Spleen (tissue), 11 donors: Measurements from ENCODE around the gene TMEM88. TPM values are rescaled to one million over a fixed set of nuclear protein-coding genes. Genes with fewer than 3 reads are reported as not detected.

Experiments used
- DNase-seq: peaks from one replicate; pipeline ENCODE4 v3.0.0-alpha.2; 2020
- H3K27ac ChIP-seq, 8 donors: fragments of 200-600 bp; sonication (generic) in 7 of 8; 1 replicate in 4 of 8; 2 replicates in 4 of 8; pipeline versions ENCODE4 v1.5.0 to v1.8.0; 2016 to 2021; ENCODE audit warnings: inconsistent platforms in 4 of 8, mild to moderate bottlenecking in 4 of 8, moderate library complexity in 1 of 8
- H3K27me3 ChIP-seq, 7 donors: fragments of 200-600 bp; sonication (generic) in 6 of 7; replicated peaks in 1 of 7; 1 replicate in 4 of 7; 2 replicates in 3 of 7; pipeline versions ENCODE4 v1.5.0 to v1.8.0; 2016 to 2021; ENCODE audit warnings: inconsistent platforms in 3 of 7, mild to moderate bottlenecking in 1 of 7
- H3K36me3 ChIP-seq, 6 donors: fragments of 200-600 bp; sonication (generic) in 5 of 6; 1 replicate in 4 of 6; 2 replicates in 2 of 6; pipeline versions ENCODE4 v1.5.0 to v1.8.0; 2016 to 2021; ENCODE audit warnings: inconsistent platforms in 2 of 6
- H3K4me1 ChIP-seq, 6 donors: fragments of 200-600 bp; sonication (generic) in 5 of 6; 1 replicate in 3 of 6; 2 replicates in 3 of 6; pipeline versions ENCODE4 v1.5.0 to v1.8.0; 2016 to 2021; ENCODE audit warnings: inconsistent platforms in 3 of 6
- H3K4me3 ChIP-seq, 8 donors: fragments of 200-600 bp; sonication (generic) in 7 of 8; 1 replicate in 4 of 8; 2 replicates in 4 of 8; pipeline versions ENCODE4 v1.5.0 to v1.8.0; 2016 to 2021; ENCODE audit warnings: inconsistent platforms in 4 of 8, mild to moderate bottlenecking in 4 of 8, moderate library complexity in 2 of 8
- H3K9me3 ChIP-seq, 8 donors: fragments of 200-600 bp; sonication (generic) in 7 of 8; 1 replicate in 4 of 8; 2 replicates in 4 of 8; pipeline versions ENCODE4 v1.5.0 to v1.8.0; 2016 to 2021; ENCODE audit warnings: inconsistent platforms in 4 of 8
- CTCF ChIP-seq, 11 experiments: fragments of 200-600 bp in 7 of 11; fragments of 450-650 bp in 4 of 11; sonication (generic) in 4 of 11; IDR thresholded peaks in 8 of 11; conservative IDR thresholded peaks in 3 of 11; 1 replicate in 7 of 11; 2 replicates in 4 of 11; pipeline versions ENCODE4 v1.4.0 to v1.8.0; 2016 to 2021; ENCODE audit warnings: antibody characterized with exemption in 11 of 11, inconsistent platforms in 4 of 11, mild to moderate bottlenecking in 1 of 11
- POLR2A ChIP-seq, 3 donors: fragments of 450-650 bp; IDR thresholded peaks; one replicate each; pipeline ENCODE4 v1.5.1; 2017; ENCODE audit warnings: antibody characterized with exemption in 3 of 3, mild to moderate bottlenecking in 1 of 3
- POLR2AphosphoS5 ChIP-seq, 3 donors: sonication (generic); formaldehyde crosslinking; IDR thresholded peaks; one replicate each; pipeline ENCODE4 v1.5.1; 2017; ENCODE audit warnings: antibody characterized with exemption in 3 of 3
- WGBS, 5 donors: extraction: QIAGEN DNeasy Blood & Tissue Kit in 3 of 5; methylation state at CpG; one replicate each; pipeline versions ENCODE4 v1.1.5 to v1.1.7; 2013 to 2018; 5-methylcytosine and 5-hydroxymethylcytosine counted together
- intact Hi-C: fragments of 100-400 bp; cut with DNase I; formaldehyde crosslinking; loops from one replicate; pipeline ENCODE4 v1.15.0; 2023; ENCODE audit warnings: low total_unique reads
- polyA plus RNA-seq, 3 donors: library from polyadenylated mRNA; stranded (reverse); fragments of 200-250 nt; gene quantifications; one replicate each; pipeline ENCODE4 v1.2.1, GENCODE V29; 2013
- total RNA-seq, 7 donors: library from RNA; depleted of rRNA in 3 of 7; stranded (reverse); fragments of >200 nt in 3 of 7; fragmentation: NEBNext Ultra II Directional in 4 of 7; extraction: Animal tissue kit (Norgen Biotek cat#: 25700) in 4 of 7; gene quantifications; one replicate each; pipeline versions ENCODE4 v1.1.0 to v1.2.1, GENCODE V29; 2016 to 2021
- donor health status: healthy with polysubstance abuse.
- donor health status: DM: no; HTN: no; CAD: no; lungs with moderate emphysema.
- donor health status: DM: no; HTN: no; CAD: no.
- donor health status: Bipolar disorder and iron deficiency.
- donor health status: healthy.
- donor health status: DM: no; HTN: no; CAD: no.
- donor health status: DM: yes; HTN: yes; CAD: no.

Gene TMEM88
- total and polyA plus RNA-seq, 10 donors = 5.2 to 31.8 (median 14.5) TPM

GRCh38 chr17:7811251-7811650 is 43.6 kb upstream of the TMEM88 start:
- Histone ChIP-seq H3K4me1 (peaks cover 0 to 7% (median 0%) of the 10 kb centered on the region in 6 donors), H3K4me3 (no peak overlapping the region), H3K36me3 (no peaks in the 10 kb centered on the region), H3K9me3 (no peaks in the 10 kb centered on the region), H3K27me3 (peaks cover 0 to 35% (median 0%) of the 10 kb centered on the region in 7 donors), H3K27ac (no peak overlapping the region)
- TF ChIP-seq CTCF (IDR thresholded peaks at IDR 0.05 in 8 of 11, conservative IDR thresholded peaks at IDR 0.05 in 3 of 11) (no peak), POLR2A (IDR thresholded peaks at IDR 0.05) (no peak), POLR2AphosphoS5 (IDR thresholded peaks at IDR 0.05) (no peak)
- 61 to 74% (median 72%) methylated on average over 3 of the region's 3 CpGs for whole genome bisulfite sequencing, 5 donors
- no peak for DNase-seq
- intact Hi-C loops = no loop called here

DNA sequence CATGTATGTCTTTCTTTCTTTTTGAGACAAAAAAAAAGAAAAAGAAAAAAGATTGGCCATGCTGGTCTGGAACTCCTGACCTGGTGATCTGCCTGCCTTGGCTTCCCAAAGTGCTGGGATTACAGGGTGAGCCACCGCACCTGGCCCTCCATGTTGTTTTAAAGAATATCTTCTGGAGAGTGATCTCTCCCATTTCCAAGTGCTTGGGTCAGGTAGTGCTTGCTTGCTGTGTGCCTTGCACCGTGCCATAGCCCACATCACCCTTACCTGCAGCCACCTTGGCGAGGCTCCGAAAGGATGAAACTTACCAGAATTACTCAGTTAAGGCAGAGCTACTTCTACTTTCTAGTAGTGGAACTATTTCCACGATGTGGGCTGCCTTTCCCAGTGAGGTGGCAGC is 39.9 kb upstream of the TMEM88 start:
- Histone ChIP-seq H3K9me3 (no peaks in the 10 kb centered on the region), H3K36me3 (no peaks in the 10 kb centered on the region), H3K27ac (no peak overlapping the region), H3K4me1 (peaks cover 0 to 7% (median 0%) of the 10 kb centered on the region in 6 donors), H3K4me3 (no peak overlapping the region), H3K27me3 (peaks cover 0 to 7% (median 0%) of the 10 kb centered on the region in 7 donors)
- WGBS, 5 donors = 87 to 95% (median 91%) methylated on average over 5 of the region's 5 CpGs
- TF ChIP-seq CTCF (IDR thresholded peaks at IDR 0.05 in 8 of 11, conservative IDR thresholded peaks at IDR 0.05 in 3 of 11) (no peak), POLR2AphosphoS5 (IDR thresholded peaks at IDR 0.05) (no peak), POLR2A (IDR thresholded peaks at IDR 0.05) (no peak)
- intact Hi-C loops = no loop called here
- peak; percentile 14 for DNase-seq

DNA sequence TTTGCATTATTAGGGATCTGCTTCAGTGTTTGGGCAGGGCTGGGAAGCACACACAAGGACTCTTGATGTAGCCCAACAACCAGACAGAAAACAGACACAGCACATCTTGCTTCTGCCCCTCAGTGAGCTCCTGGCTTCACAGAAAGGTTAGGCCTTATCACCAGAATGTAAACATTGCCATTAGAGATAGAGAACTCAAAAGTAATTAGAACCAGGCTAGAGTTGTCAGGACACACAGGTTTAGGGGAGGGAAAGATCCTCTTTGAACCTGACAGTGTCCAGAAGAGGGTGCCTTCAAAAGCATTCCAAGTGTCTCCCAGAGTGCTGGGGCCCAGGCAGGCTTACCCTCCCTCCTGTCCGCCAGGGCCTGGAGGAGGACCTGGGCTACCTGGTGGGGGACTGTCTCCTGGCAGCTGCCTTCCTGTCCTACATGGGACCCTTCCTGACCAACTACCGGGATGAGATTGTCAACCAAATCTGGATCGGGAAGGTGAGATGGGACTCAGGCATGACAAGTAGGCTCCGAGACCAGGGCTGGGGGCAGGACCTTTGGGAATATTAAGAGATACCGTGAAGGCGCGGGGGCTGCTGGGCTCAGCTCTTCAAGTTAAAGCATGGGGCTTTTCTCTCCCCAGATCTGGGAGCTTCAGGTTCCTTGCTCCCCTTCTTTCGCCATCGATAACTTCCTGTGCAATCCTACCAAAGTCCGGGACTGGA is 37.8 kb upstream of the TMEM88 start:
- H3K36me3 ChIP-seq = no peaks in the 10 kb centered on the region
- peak; percentile 51 for DNase-seq
- intact Hi-C loops = no loop called here
- 80 to 89% (median 83%) methylated on average over 9 to 10 of the region's 10 CpGs for WGBS, 5 donors
- no peaks in the 10 kb centered on the region for H3K4me1 ChIP-seq
- TF ChIP-seq POLR2A (IDR thresholded peaks at IDR 0.05) (no peak), CTCF (IDR thresholded peaks at IDR 0.05 in 8 of 11, conservative IDR thresholded peaks at IDR 0.05 in 3 of 11) (no peak), POLR2AphosphoS5 (IDR thresholded peaks at IDR 0.05) (no peak)
- no peak overlapping the region for H3K27ac ChIP-seq
- H3K9me3 ChIP-seq = no peaks in the 10 kb centered on the region
- no peak overlapping the region for H3K4me3 ChIP-seq
- no peaks in the 10 kb centered on the region for H3K27me3 ChIP-seq

DNA sequence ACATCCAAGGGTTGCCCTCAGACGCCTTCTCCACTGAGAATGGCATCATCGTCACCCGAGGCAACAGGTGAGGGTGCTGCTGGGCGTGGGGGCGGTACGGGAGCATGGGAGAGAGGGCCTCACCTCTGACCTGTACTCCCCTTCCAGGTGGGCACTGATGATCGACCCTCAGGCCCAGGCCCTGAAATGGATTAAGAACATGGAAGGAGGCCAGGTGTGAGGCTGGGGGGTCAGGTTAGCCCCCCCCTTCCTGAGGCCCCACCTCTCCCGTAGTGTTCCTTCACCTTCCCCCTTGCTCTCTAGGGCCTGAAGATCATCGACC is 37.3 kb upstream of the TMEM88 start:
- TF ChIP-seq CTCF (IDR thresholded peaks at IDR 0.05 in 8 of 11, conservative IDR thresholded peaks at IDR 0.05 in 3 of 11) = no peak
- TF ChIP-seq POLR2A (IDR thresholded peaks at IDR 0.05) = no peak
- TF ChIP-seq POLR2AphosphoS5 (IDR thresholded peaks at IDR 0.05) = no peak
- intact Hi-C loops = no loop called here
- no peaks in the 10 kb centered on the region for H3K36me3 ChIP-seq
- no peaks in the 10 kb centered on the region for H3K27me3 ChIP-seq
- DNase-seq = no peak
- 72 to 93% (median 84%) methylated on average over 9 of the region's 9 CpGs for WGBS, 5 donors
- no peaks in the 10 kb centered on the region for H3K9me3 ChIP-seq
- no peak overlapping the region for H3K27ac ChIP-seq
- H3K4me3 ChIP-seq = no peak overlapping the region
- H3K4me1 ChIP-seq = peaks cover 0 to 2% (median 0%) of the 10 kb centered on the region in 6 donors
